B cell (primary cell): Measurements from ENCODE around the gene GAPVD1. TPM values are rescaled to one million over a fixed set of nuclear protein-coding genes. Genes with fewer than 3 reads are reported as not detected.

ENCODE experiments used
- ATAC-seq: fragments of 200-7000 bp; cut with Tn5 transposase; one replicate; pipeline ENCODE4 v1.10.0; 2021; ENCODE audit warnings: low read depth, mild to moderate bottlenecking, moderate number of reproducible peaks, moderate library complexity
- CTCF ChIA-PET: fragments of 350-600 bp; sonication (Branson Sonifier 250); formaldehyde crosslinking; loops from one replicate; lab custom pipeline; 2021; ENCODE audit warnings: antibody characterized with exemption, inconsistent platforms; lab: Charles Lee
- POLR2A ChIA-PET: fragments of 350-600 bp; sonication (Branson Sonifier 250); formaldehyde crosslinking; loops from one replicate; lab custom pipeline; 2021; ENCODE audit warnings: antibody characterized with exemption; lab: Charles Lee
- DNase-seq: peaks from one replicate; pipeline ENCODE4 v3.0.0; 2013
- H2AFZ ChIP-seq: 2 replicates; pipeline ENCODE4 v1.6.1; 2012; ENCODE audit warnings: mild to moderate bottlenecking, low read depth, low read length; ENCODE audit not compliant: insufficient read depth, poor library complexity, severe bottlenecking
- H3K27ac ChIP-seq, 2 donors: 1 replicate in 1 of 2; 2 replicates in 1 of 2; pipeline ENCODE4 v1.5.1; 2012 to 2013; ENCODE audit warnings: low read length in 2 of 2, mild to moderate bottlenecking in 2 of 2, moderate library complexity in 1 of 2
- H3K27me3 ChIP-seq, 4 experiments: fragments of 200-600 bp in 1 of 4; sonication (generic) in 1 of 4; replicated peaks in 1 of 4; 1 replicate in 2 of 4; 2 replicates in 2 of 4; pipeline versions ENCODE4 v1.6.1 to v1.7.0; 2013 to 2016; ENCODE audit warnings: low read length in 3 of 4, mild to moderate bottlenecking in 2 of 4, mixed read lengths in 1 of 4, moderate library complexity in 1 of 4; ENCODE audit not compliant: insufficient read depth in 4 of 4, control insufficient read depth in 3 of 4; ENCODE audit errors: control extremely low read depth in 1 of 4
- H3K36me3 ChIP-seq, 2 experiments: replicated peaks in 1 of 2; 1 replicate in 1 of 2; 2 replicates in 1 of 2; pipeline versions ENCODE4 v1.6.1 to v1.7.1; 2013; ENCODE audit warnings: low read length in 1 of 2; ENCODE audit not compliant: insufficient read depth in 2 of 2, control insufficient read depth in 1 of 2; ENCODE audit errors: control extremely low read depth in 1 of 2, extremely low read depth in 1 of 2
- H3K4me1 ChIP-seq, 2 donors: fragments of 200-600 bp in 1 of 2; sonication (generic) in 1 of 2; 1 replicate in 1 of 2; 2 replicates in 1 of 2; pipeline versions ENCODE4 v1.5.1 to v1.6.1; 2013 to 2017; ENCODE audit warnings: low read length in 2 of 2; ENCODE audit not compliant: control insufficient read depth in 2 of 2, insufficient read depth in 2 of 2
- H3K4me2 ChIP-seq: replicated peaks from 2 replicates; pipeline ENCODE3; 2012; ENCODE audit warnings: mild to moderate bottlenecking, low read depth, low read length; ENCODE audit not compliant: poor library complexity, severe bottlenecking
- H3K4me3 ChIP-seq, 5 experiments: fragments of 200-600 bp in 1 of 5; sonication (generic) in 1 of 5; 1 replicate in 3 of 5; 2 replicates in 2 of 5; pipeline versions ENCODE4 v1.5.1 to v1.7.0; 2011 to 2016; ENCODE audit warnings: low read length in 4 of 5, mild to moderate bottlenecking in 4 of 5, low read depth in 2 of 5, control low read depth in 1 of 5, moderate library complexity in 1 of 5; ENCODE audit not compliant: insufficient read depth in 1 of 5; ENCODE audit errors: control extremely low read depth in 1 of 5, extremely low read depth in 1 of 5
- H3K79me2 ChIP-seq: fragments of 200-600 bp; sonication (generic); one replicate; pipeline ENCODE4 v1.6.0; 2016; ENCODE audit warnings: low read length; ENCODE audit not compliant: control insufficient read depth, insufficient read depth
- H3K9ac ChIP-seq: fragments of 200-600 bp; sonication (generic); 2 replicates; pipeline ENCODE4 v1.6.1; 2017; ENCODE audit warnings: mild to moderate bottlenecking, low read length, moderate library complexity
- H3K9me3 ChIP-seq, 3 donors: one replicate each; pipeline versions ENCODE4 v1.6.1 to v1.7.1; 2013; ENCODE audit warnings: low read length in 2 of 3; ENCODE audit not compliant: control insufficient read depth in 2 of 3, insufficient read depth in 1 of 3; ENCODE audit errors: control extremely low read depth in 1 of 3
- H4K20me1 ChIP-seq: 2 replicates; pipeline ENCODE4 v1.6.0; 2012; ENCODE audit warnings: mild to moderate bottlenecking, low read length; ENCODE audit not compliant: insufficient read depth, control insufficient read depth, poor library complexity, severe bottlenecking
- H3K27ac Mint-ChIP-seq: one replicate; pipeline ENCODE4 v1.8.0; 2021; ENCODE audit warnings: mixed read lengths
- H3K27me3 Mint-ChIP-seq: one replicate; pipeline ENCODE4 v1.8.0; 2021; ENCODE audit warnings: mixed read lengths
- H3K4me1 Mint-ChIP-seq: one replicate; pipeline ENCODE4 v1.8.0; 2021; ENCODE audit warnings: mixed read lengths
- H3K4me3 Mint-ChIP-seq: one replicate; pipeline ENCODE4 v1.8.0; 2021; ENCODE audit warnings: mixed read lengths
- H3K9me3 Mint-ChIP-seq: one replicate; pipeline ENCODE4 v1.8.0; 2022; ENCODE audit warnings: mixed read lengths; ENCODE audit not compliant: insufficient read depth
- CTCF ChIP-seq: fragments of 200-600 bp; IDR thresholded peaks from one replicate; pipeline ENCODE4 v1.8.0; 2022; ENCODE audit warnings: antibody characterized with exemption, mild to moderate bottlenecking
- EZH2 ChIP-seq: IDR thresholded peaks from 2 replicates; pipeline ENCODE4 v1.6.1; 2012; ENCODE audit warnings: borderline replicate concordance, low read depth, mild to moderate bottlenecking, moderate library complexity, low read length; ENCODE audit not compliant: insufficient read depth, poor library complexity, severe bottlenecking
- WGBS: methylation state at CpG from one replicate; pipeline ENCODE4 v1.1.5; 2013; ENCODE audit warnings: missing lambda C conversion rate; ENCODE audit not compliant: insufficient coverage; 5-methylcytosine and 5-hydroxymethylcytosine counted together
- intact Hi-C: fragments of 100-400 bp; cut with micrococcal nuclease; formaldehyde crosslinking; loops from one replicate; pipeline ENCODE4 v1.10.0; 2022
- polyA plus RNA-seq: library from polyadenylated mRNA; depleted of rRNA; stranded (reverse); fragments of >200 nt; gene quantifications from 2 replicates; pipeline ENCODE4 v1.2.3, GENCODE V29; 2012
- total RNA-seq, 2 donors: library from RNA; stranded (reverse); fragments of 120-200 nt in 1 of 2; gene quantifications; 1 replicate in 1 of 2; 2 replicates in 1 of 2; pipeline versions ENCODE4 v1.2.3 to v1.2.4, GENCODE V29; 2013 to 2022

Gene GAPVD1
- total and polyA plus RNA-seq, 2 donors (not counting 1 experiment from before 2014, with no cell fraction given) = 11.8 to 61.2 TPM

GRCh38 chr9:125398243-125398642 is 136.6 kb downstream of the GAPVD1 start:
- no peak overlapping the region for H3K9ac ChIP-seq
- Mint-ChIP-seq H3K27me3 (no peaks in the 10 kb centered on the region), H3K27ac (no peak overlapping the region), H3K4me1 (no peaks in the 10 kb centered on the region), H3K9me3 (no peaks in the 10 kb centered on the region), H3K4me3 (no peak overlapping the region)
- TF ChIP-seq CTCF (no peak), EZH2 (no peak)
- no peaks in the 10 kb centered on the region for H3K4me1 ChIP-seq
- no peak overlapping the region for H2AFZ ChIP-seq
- intact Hi-C loops = no loop called here
- H4K20me1 ChIP-seq = no peaks in the 10 kb centered on the region
- no peaks in the 10 kb centered on the region for H3K27me3 ChIP-seq
- no peak overlapping the region for H3K27ac ChIP-seq
- H3K4me3 ChIP-seq = no peak overlapping the region
- no peak for DNase-seq
- H3K79me2 ChIP-seq = no peaks in the 10 kb centered on the region
- POLR2A ChIA-PET = no interaction called here
- CTCF ChIA-PET = interaction anchor here (1.5 kb wide), 1 partner anchor 9 kb away, joined by 5 read pairs; no protein-coding TSS in a partner anchor
- no peaks in the 10 kb centered on the region for H3K9me3 ChIP-seq
- WGBS = no CpG with 5 or more reads among the region's 1 CpG
- H3K36me3 ChIP-seq = no peaks in the 10 kb centered on the region
- no peak overlapping the region for H3K4me2 ChIP-seq
- ATAC-seq = no peak

DNA sequence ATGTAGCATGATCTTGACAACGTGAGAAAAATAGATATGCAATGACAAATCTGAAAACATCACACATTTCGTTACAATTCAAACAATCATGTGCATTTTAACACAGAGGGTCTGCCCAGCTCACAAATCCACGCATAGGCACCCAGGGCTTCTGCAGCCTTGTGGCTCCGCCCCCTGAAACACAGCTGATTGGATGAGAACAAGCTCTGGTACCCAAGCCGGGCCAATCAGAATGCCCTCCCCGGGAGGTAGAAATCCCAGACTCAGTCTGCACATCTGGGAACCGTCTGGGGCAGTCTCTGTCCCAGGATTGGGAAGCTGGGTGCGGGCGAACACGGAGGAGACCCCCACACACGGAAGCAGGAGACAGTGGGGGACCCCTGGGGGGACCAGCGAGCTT is 137.5 kb downstream of the GAPVD1 start:
- H3K36me3 ChIP-seq = no peaks in the 10 kb centered on the region
- no peak overlapping the region for H3K4me2 ChIP-seq
- Mint-ChIP-seq H3K27me3 (no peaks in the 10 kb centered on the region), H3K9me3 (no peaks in the 10 kb centered on the region), H3K27ac (no peak overlapping the region), H3K4me1 (no peaks in the 10 kb centered on the region), H3K4me3 (no peak overlapping the region)
- H3K4me1 ChIP-seq = no peaks in the 10 kb centered on the region
- no peaks in the 10 kb centered on the region for H4K20me1 ChIP-seq
- H3K9me3 ChIP-seq = no peaks in the 10 kb centered on the region
- no peaks in the 10 kb centered on the region for H3K27me3 ChIP-seq
- H3K4me3 ChIP-seq = no peak overlapping the region
- H3K9ac ChIP-seq = no peak overlapping the region
- ATAC-seq (no peak), DNase-seq (no peak)
- intact Hi-C loops = no loop called here
- ChIA-PET CTCF (interaction anchor here (1.5 kb wide), 1 partner anchor 8 kb away, joined by 5 read pairs; no protein-coding TSS in a partner anchor), POLR2A (no interaction called here)
- no peaks in the 10 kb centered on the region for H3K79me2 ChIP-seq
- 98% methylated on average over 11 of the region's 12 CpGs for WGBS
- no peak overlapping the region for H2AFZ ChIP-seq
- H3K27ac ChIP-seq = no peak overlapping the region
- TF ChIP-seq CTCF (no peak), EZH2 (no peak)
